Occipital lobe (tissue), 2 donors: ENCODE data around the gene CACNB1. TPM values are rescaled to one million over a fixed set of nuclear protein-coding genes. Genes with fewer than 3 reads are reported as not detected.
"Not testable (repeated sequence)": the region's sequence is repeated elsewhere in the genome, so short reads cannot be mapped to it uniquely, and the experiment has no call there.

ENCODE experiments used
- DNase-seq: peaks from one replicate; lab custom pipeline; 2025; lab: John Stamatoyannopoulos, UW
- total RNA-seq: library from RNA; depleted of rRNA; stranded (reverse); fragments of >200 nt; gene quantifications from one replicate; pipeline ENCODE4 v1.2.3, GENCODE V29; 2014

The CACNB1 gene
- total RNA-seq, 1 donor from 2014 or later, result 20.6 TPM

- DNase-seq, result peak; percentile 54
These were observed 45.3 kb downstream of the CACNB1 start for GRCh38 chr17:39151943-39152818.

GRCh38 chr17:39151150-39151942 lies 46.1 kb downstream of the CACNB1 start, which contains the start of gene PLXDC1:
PLXDC1 (minus strand) TSS chr17:39151637; CDS start chr17:39151437, 200 bp downstream.
- no peak for DNase-seq

- no peak for DNase-seq
These were observed 46.7 kb downstream of the CACNB1 start for GRCh38 chr17:39150795-39151149.

- DNase-seq, result no peak
These were observed 47.3 kb downstream of the CACNB1 start for GRCh38 chr17:39150104-39150634.

- no peak for DNase-seq
These were observed 50.0 kb downstream of the CACNB1 start for GRCh38 chr17:39147221-39148185.

GRCh38 chr17:39146273-39146672 lies 51.2 kb downstream of the CACNB1 start:
- no peak for DNase-seq

- no peak for DNase-seq
These were observed 52.3 kb downstream of the CACNB1 start for GRCh38 chr17:39145143-39145542.

- peak; percentile 60 for DNase-seq
These were observed 53.0 kb downstream of the CACNB1 start for GRCh38 chr17:39144416-39144840.

GRCh38 chr17:39143552-39144093 lies 53.8 kb downstream of the CACNB1 start:
- DNase-seq, result no peak

GRCh38 chr17:39141915-39142664 lies 55.4 kb downstream of the CACNB1 start:
- no peak for DNase-seq

GRCh38 chr17:39141294-39141693 lies 56.2 kb downstream of the CACNB1 start:
- DNase-seq, result no peak

- no peak for DNase-seq
These were observed 57.9 kb downstream of the CACNB1 start for GRCh38 chr17:39139561-39139960.

GRCh38 chr17:39139161-39139511 lies 58.3 kb downstream of the CACNB1 start:
- DNase-seq, result no peak

- no peak for DNase-seq
These were observed 58.9 kb downstream of the CACNB1 start for GRCh38 chr17:39138431-39139160.

- no peak for DNase-seq
These were observed 62.6 kb downstream of the CACNB1 start for GRCh38 chr17:39134878-39135277.

- no peak for DNase-seq
These were observed 65.3 kb downstream of the CACNB1 start for GRCh38 chr17:39132192-39132610.

GRCh38 chr17:39131616-39132015 lies 65.9 kb downstream of the CACNB1 start:
- no peak for DNase-seq

GRCh38 chr17:39130205-39130604 lies 67.3 kb downstream of the CACNB1 start:
- DNase-seq, result no peak

GRCh38 chr17:39129544-39129943 lies 67.9 kb downstream of the CACNB1 start:
- DNase-seq, result not testable (repeated sequence)
